ENCODE results near the gene GMDS.
"Not testable (repeated sequence)": the region's sequence is repeated elsewhere in the genome, so short reads cannot be mapped to it uniquely, and the experiment has no call there.

Gene GMDS

GRCh38 chr6:1850121-1850839 is 395.1 kb downstream of the GMDS start:
- DNase-seq = no peak

- DNase-seq = no peak
Measured at GRCh38 chr6:1849691-1850090, 395.7 kb downstream of the GMDS start.

GRCh38 chr6:1848752-1849151 is 396.7 kb downstream of the GMDS start:
- DNase-seq = no peak

- DNase-seq = no peak
Measured at GRCh38 chr6:1846611-1847010, 398.8 kb downstream of the GMDS start.

GRCh38 chr6:1845543-1845942 is 399.9 kb downstream of the GMDS start:
- not testable (repeated sequence) for DNase-seq

GRCh38 chr6:1842334-1842733 is 403.1 kb downstream of the GMDS start:
- DNase-seq = no peak

- no peak for DNase-seq
Measured at GRCh38 chr6:1841136-1841535, 404.3 kb downstream of the GMDS start.

GRCh38 chr6:1840491-1841121 is 404.8 kb downstream of the GMDS start:
- DNase-seq = no peak

- DNase-seq = no peak
Measured at GRCh38 chr6:1839361-1839760, 406.0 kb downstream of the GMDS start.

- no peak for DNase-seq
Measured at GRCh38 chr6:1838604-1839213, 406.7 kb downstream of the GMDS start.

- DNase-seq = no peak
Measured at GRCh38 chr6:1837826-1838225, 407.6 kb downstream of the GMDS start.

GRCh38 chr6:1836690-1837089 is 408.7 kb downstream of the GMDS start:
- DNase-seq = no peak

GRCh38 chr6:1834646-1835516 is 410.5 kb downstream of the GMDS start:
- no peak for DNase-seq

- DNase-seq = no peak
Measured at GRCh38 chr6:1834207-1834606, 411.2 kb downstream of the GMDS start.

GRCh38 chr6:1832844-1833787 is 412.3 kb downstream of the GMDS start:
- DNase-seq = no peak

GRCh38 chr6:1832358-1832757 is 413.0 kb downstream of the GMDS start:
- DNase-seq = no peak

- no peak for DNase-seq
Measured at GRCh38 chr6:1827984-1828793, 417.2 kb downstream of the GMDS start.

GRCh38 chr6:1825926-1826325 is 419.5 kb downstream of the GMDS start:
- DNase-seq = no peak

GRCh38 chr6:1825277-1825676 is 420.1 kb downstream of the GMDS start:
- DNase-seq = no peak

- DNase-seq = no peak
Measured at GRCh38 chr6:1821513-1822183, 423.8 kb downstream of the GMDS start.

- no peak for DNase-seq
Measured at GRCh38 chr6:1821164-1821512, 424.3 kb downstream of the GMDS start.

Measured in activated CD4-positive, alpha-beta T cell treated with anti-CD3 and anti-CD28 coated beads, Interleukin-2, amount 50 U/mL, for 4 hours (primary cell).